ENCODE measurements around the gene CCNL1.
"Not testable (repeated sequence)": the region's sequence is repeated elsewhere in the genome, so short reads cannot be mapped to it uniquely, and the experiment has no call there.

The CCNL1 gene

DNA sequence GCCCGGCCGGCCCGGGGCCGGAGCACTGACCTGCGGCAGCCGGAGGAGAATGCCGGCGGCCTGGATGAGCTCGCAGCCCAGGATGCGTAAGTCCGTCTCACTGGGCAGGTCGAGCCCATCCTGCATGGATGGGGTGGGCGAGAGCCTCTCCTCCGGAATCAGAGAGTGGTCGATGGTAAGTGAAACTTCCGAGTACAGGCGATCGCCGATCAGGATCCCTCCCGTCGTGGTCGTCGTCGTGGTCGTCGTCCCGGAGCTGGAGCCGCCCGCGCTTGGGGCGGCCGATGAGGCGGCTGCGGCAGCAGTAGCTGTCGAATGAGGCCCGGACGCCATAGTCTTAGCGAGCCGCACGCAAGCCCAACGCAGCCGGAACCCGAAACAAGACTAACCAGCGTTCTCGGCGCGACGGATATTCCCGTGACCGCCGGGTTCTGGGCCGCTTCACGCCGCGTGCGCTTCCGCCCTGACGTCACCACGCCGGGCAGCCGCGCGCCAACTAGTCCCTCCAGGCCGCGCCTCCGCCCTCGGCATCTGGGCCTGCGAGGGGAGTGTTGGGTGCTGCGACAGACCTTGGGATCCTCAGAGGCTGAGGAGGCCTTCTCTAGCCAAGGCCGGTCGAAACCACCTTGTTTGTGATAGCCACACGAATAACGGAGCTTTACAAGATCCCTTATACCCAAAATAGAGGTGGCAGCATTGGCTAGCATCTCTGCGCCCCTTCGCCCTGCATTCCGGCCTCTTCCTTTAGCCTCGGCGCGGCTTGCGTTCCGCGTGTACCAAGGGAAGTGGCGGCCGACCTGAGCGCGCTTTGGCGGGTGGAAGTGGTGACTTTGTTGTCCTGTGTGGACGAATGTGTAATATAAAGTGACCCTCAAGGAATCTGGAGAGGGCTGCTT lies at the start of gene CCNL1:
Gene CCNL1, minus strand, starts transcription at position 386 of the 896 bp plus-strand sequence. Its CDS starts 53 bp downstream, at position 333.
- peaks cover 29% of the 10 kb centered on the region for H3K36me3 Mint-ChIP-seq
- no peaks in the 10 kb centered on the region for H3K27me3 Mint-ChIP-seq
- peak within 1 kb of the TSS; percentile 99 for H3K27ac Mint-ChIP-seq
- no peaks in the 10 kb centered on the region for H3K9me3 Mint-ChIP-seq (ENCODE audit: low read depth)
- H3K4me3 Mint-ChIP-seq = peak within 1 kb of the TSS; percentile 94
- H3K4me1 Mint-ChIP-seq (ENCODE audit: low read depth) = peaks cover 51% of the 10 kb centered on the region

GRCh38 chr3:157204880-157205279 lies 44.9 kb upstream of the CCNL1 start:
- no peak overlapping the region for H3K4me3 Mint-ChIP-seq
- H3K36me3 Mint-ChIP-seq = peaks cover 5% of the 10 kb centered on the region
- H3K9me3 Mint-ChIP-seq (ENCODE audit: low read depth) = no peaks in the 10 kb centered on the region
- H3K4me1 Mint-ChIP-seq (ENCODE audit: low read depth) = no peaks in the 10 kb centered on the region
- H3K27ac Mint-ChIP-seq = no peak overlapping the region
- no peaks in the 10 kb centered on the region for H3K27me3 Mint-ChIP-seq

DNA sequence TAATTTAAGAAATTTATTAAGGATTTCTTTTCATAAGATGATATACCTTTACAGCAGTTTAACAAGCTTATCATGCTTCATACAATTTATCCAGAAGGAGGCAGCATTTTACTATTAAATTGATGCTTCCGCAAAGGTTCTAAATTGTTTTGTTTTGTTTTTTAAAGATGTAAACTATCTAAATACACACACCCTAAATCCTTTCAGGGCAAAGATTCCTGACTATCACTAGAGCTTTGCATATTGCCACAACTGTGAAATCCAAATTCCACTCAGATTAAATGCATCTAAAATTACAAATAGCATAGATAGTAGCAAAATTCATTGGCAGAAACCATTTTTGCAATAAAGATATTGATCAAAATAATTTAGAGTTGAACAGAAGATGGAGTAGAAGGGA lies 44.5 kb upstream of the CCNL1 start:
- Mint-ChIP-seq H3K27me3 (no peaks in the 10 kb centered on the region), H3K27ac (no peak overlapping the region), H3K4me3 (no peak overlapping the region), H3K4me1 (ENCODE audit: low read depth) (no peaks in the 10 kb centered on the region), H3K36me3 (peaks cover 5% of the 10 kb centered on the region), H3K9me3 (ENCODE audit: low read depth) (no peaks in the 10 kb centered on the region)

DNA sequence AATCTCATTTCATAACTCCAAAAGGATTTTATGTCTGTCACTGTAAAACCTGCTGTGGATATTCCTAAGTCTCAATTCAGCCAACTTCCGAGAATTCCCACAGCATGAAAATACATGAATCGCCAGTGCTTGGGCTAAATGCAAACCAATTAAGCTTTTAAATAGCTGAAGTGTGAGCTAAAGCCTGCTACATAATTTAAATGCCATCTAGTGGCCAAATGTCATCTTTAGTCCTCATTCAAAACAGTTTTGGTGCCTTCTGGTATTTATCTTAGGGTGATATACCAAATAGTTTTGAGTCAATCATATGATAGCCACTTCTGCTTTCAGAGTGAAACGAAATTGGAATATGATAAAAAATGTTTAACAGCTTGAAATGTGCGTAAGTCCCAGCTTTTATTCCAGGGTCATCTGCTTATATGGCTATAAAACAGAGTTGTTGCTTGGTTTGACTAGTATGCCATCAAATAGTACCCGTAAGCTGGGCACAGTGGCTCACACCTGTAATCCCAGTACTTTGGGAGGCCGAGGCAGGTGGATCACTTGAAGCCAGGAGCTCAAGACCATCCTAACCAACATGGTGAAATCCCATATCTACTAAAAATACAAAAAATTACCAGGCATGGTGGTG lies 41.8 kb upstream of the CCNL1 start:
- Mint-ChIP-seq H3K36me3 (peaks cover 6% of the 10 kb centered on the region), H3K4me3 (no peak overlapping the region), H3K27me3 (no peaks in the 10 kb centered on the region), H3K4me1 (ENCODE audit: low read depth) (no peaks in the 10 kb centered on the region), H3K27ac (no peak overlapping the region), H3K9me3 (ENCODE audit: low read depth) (peaks cover 5% of the 10 kb centered on the region)

- H3K27ac Mint-ChIP-seq = no peak overlapping the region
- H3K4me1 Mint-ChIP-seq (ENCODE audit: low read depth) = no peaks in the 10 kb centered on the region
- H3K36me3 Mint-ChIP-seq = peaks cover 11% of the 10 kb centered on the region
- no peak overlapping the region for H3K4me3 Mint-ChIP-seq
- H3K9me3 Mint-ChIP-seq (ENCODE audit: low read depth) = peaks cover 15% of the 10 kb centered on the region
- H3K27me3 Mint-ChIP-seq = no peaks in the 10 kb centered on the region
These were observed 39.9 kb upstream of the CCNL1 start for GRCh38 chr3:157199841-157200240.

GRCh38 chr3:157195965-157196364 lies 36.0 kb upstream of the CCNL1 start:
- Mint-ChIP-seq H3K27me3 (no peaks in the 10 kb centered on the region), H3K9me3 (ENCODE audit: low read depth) (peaks cover 19% of the 10 kb centered on the region), H3K27ac (no peak overlapping the region), H3K4me1 (ENCODE audit: low read depth) (no peaks in the 10 kb centered on the region), H3K4me3 (no peak overlapping the region), H3K36me3 (peaks cover 28% of the 10 kb centered on the region)

- Mint-ChIP-seq H3K36me3 (peaks cover 44% of the 10 kb centered on the region), H3K9me3 (ENCODE audit: low read depth) (peaks cover 44% of the 10 kb centered on the region)
- not testable (repeated sequence) for H3K4me3 Mint-ChIP-seq
These were observed 31.2 kb upstream of the CCNL1 start for GRCh38 chr3:157191149-157191548.

DNA sequence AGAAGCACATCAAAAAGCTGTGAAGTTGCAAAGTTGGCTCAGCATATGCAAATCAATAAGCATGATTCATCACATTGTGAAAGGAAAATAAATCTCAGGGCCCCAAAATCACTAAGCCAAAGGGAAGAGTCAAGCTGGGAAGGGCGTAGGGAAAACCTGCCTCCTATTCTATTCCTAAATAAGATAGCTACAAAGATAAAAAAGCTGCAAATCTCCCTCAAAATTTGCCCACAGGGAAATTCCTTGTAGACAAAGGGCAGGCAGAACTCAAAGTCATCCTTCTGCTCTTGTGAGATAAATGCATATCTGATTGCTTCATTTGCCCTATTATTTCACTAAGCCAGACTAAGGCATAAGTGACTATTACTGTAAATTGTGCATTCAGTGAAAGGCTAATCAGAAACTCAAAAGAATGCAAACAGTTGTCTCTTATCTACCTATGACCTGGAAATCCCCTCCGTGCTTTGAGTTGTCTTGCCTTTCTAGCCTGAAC lies 30.5 kb upstream of the CCNL1 start:
- H3K4me1 Mint-ChIP-seq (ENCODE audit: low read depth) = peaks cover 3% of the 10 kb centered on the region
- peaks cover 51% of the 10 kb centered on the region for H3K36me3 Mint-ChIP-seq
- no peaks in the 10 kb centered on the region for H3K27me3 Mint-ChIP-seq
- H3K4me3 Mint-ChIP-seq = no peak overlapping the region
- H3K9me3 Mint-ChIP-seq (ENCODE audit: low read depth) = peaks cover 50% of the 10 kb centered on the region
- no peak overlapping the region for H3K27ac Mint-ChIP-seq

More at GRCh38 chr3:157191149-157191548, 31.2 kb upstream of the CCNL1 start:
- not testable (repeated sequence) for H3K27me3 Mint-ChIP-seq; H3K4me1 Mint-ChIP-seq (ENCODE audit: low read depth); H3K27ac Mint-ChIP-seq

DNA sequence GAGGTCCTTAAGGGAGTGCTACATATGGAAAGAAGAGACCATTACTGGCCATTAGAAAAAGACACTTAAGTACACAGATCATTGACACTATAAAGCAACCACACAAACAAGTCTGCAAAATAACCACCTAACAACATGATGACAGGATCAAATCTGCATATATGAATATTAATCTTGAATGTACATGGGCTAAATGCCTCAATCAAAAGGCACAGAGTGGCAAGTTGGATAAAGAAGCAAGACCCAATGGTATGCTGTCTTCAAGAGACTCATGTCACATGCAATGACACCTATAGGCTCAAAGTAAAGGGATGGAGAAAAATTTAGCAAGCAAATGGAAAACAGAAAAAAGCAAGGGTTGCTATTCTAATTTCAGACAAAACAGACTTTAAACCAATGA lies 28.4 kb upstream of the CCNL1 start:
- H3K27ac Mint-ChIP-seq = no peak overlapping the region
- no peaks in the 10 kb centered on the region for H3K27me3 Mint-ChIP-seq
- H3K4me3 Mint-ChIP-seq = no peak overlapping the region
- peaks cover 53% of the 10 kb centered on the region for H3K9me3 Mint-ChIP-seq (ENCODE audit: low read depth)
- peaks cover 3% of the 10 kb centered on the region for H3K4me1 Mint-ChIP-seq (ENCODE audit: low read depth)
- peaks cover 60% of the 10 kb centered on the region for H3K36me3 Mint-ChIP-seq

GRCh38 chr3:157182879-157183278 lies 22.9 kb upstream of the CCNL1 start:
- Mint-ChIP-seq H3K9me3 (ENCODE audit: low read depth) (peaks cover 36% of the 10 kb centered on the region), H3K36me3 (peaks cover 63% of the 10 kb centered on the region), H3K27me3 (no peaks in the 10 kb centered on the region), H3K4me1 (ENCODE audit: low read depth) (peaks cover 15% of the 10 kb centered on the region), H3K4me3 (no peak overlapping the region), H3K27ac (no peak overlapping the region)

DNA sequence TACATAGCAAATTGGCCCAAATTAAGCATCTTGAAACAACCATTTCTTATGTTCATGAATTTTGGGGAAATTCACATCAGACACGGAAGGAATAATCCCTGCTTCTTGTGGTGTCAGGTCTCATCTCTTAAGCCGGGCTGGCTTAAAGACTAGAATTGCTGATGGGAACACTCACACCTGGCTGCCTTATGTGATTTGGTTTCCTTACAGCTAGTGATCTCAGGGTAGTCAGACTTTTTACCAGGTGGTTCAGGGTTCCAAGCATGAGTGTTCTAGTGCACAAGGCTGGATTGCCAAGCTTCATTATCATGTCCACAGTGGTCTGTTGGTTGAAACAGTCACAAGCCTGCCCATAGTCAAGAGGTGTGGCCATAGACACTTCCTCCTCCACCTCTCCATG lies 20.3 kb upstream of the CCNL1 start:
- no peak overlapping the region for H3K4me3 Mint-ChIP-seq
- no peaks in the 10 kb centered on the region for H3K27me3 Mint-ChIP-seq
- peaks cover 43% of the 10 kb centered on the region for H3K36me3 Mint-ChIP-seq
- H3K27ac Mint-ChIP-seq = no peak overlapping the region
- peaks cover 27% of the 10 kb centered on the region for H3K4me1 Mint-ChIP-seq (ENCODE audit: low read depth)
- peaks cover 24% of the 10 kb centered on the region for H3K9me3 Mint-ChIP-seq (ENCODE audit: low read depth)

DNA sequence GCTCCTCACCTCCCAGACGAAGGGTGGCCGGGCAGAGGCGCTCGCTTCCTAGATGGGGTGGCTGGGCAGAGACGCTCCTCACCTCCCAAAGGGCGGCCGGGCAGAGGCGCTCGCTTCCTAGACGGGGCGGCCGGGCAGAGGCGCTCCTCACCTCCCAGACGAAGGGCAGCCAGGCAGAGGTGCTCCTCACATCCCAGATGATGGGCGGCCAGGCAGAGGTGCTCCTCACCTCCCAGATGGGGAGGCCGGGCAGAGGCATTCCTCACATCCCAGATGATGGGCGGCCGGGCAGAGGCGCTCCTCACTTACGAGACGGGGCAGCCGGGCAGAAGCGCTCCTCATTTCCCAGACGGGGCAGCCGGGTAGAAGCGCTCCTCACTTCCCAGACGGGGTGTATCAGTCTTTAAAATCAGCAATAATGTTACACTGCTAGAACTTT lies 19.4 kb upstream of the CCNL1 start:
- Mint-ChIP-seq H3K4me3 (no peak overlapping the region), H3K27me3 (no peaks in the 10 kb centered on the region), H3K4me1 (ENCODE audit: low read depth) (peaks cover 30% of the 10 kb centered on the region), H3K36me3 (peaks cover 36% of the 10 kb centered on the region), H3K9me3 (ENCODE audit: low read depth) (peaks cover 19% of the 10 kb centered on the region), H3K27ac (no peak overlapping the region)

- peaks cover 30% of the 10 kb centered on the region for H3K36me3 Mint-ChIP-seq
- H3K4me3 Mint-ChIP-seq = not testable (repeated sequence)
These were observed 18.8 kb upstream of the CCNL1 start for GRCh38 chr3:157178503-157179364.

GRCh38 chr3:157177801-157178453 lies 18.0 kb upstream of the CCNL1 start:
- H3K27me3 Mint-ChIP-seq; H3K9me3 Mint-ChIP-seq (ENCODE audit: low read depth): not testable (repeated sequence)
- peaks cover 22% of the 10 kb centered on the region for H3K36me3 Mint-ChIP-seq
- peak overlapping the region; percentile 54 for H3K27ac Mint-ChIP-seq
- peak overlapping the region; percentile 20 for H3K4me3 Mint-ChIP-seq
- peaks cover 34% of the 10 kb centered on the region for H3K4me1 Mint-ChIP-seq (ENCODE audit: low read depth)

More at GRCh38 chr3:157178503-157179364, 18.8 kb upstream of the CCNL1 start:
- H3K27me3 Mint-ChIP-seq, H3K27ac Mint-ChIP-seq: not testable (repeated sequence)
- peaks cover 16% of the 10 kb centered on the region for H3K9me3 Mint-ChIP-seq (ENCODE audit: low read depth)
- H3K4me1 Mint-ChIP-seq (ENCODE audit: low read depth) = peaks cover 34% of the 10 kb centered on the region
